ENCODE measurements around the gene PAK4. TPM values are rescaled to one million over a fixed set of nuclear protein-coding genes. Genes with fewer than 3 reads are reported as not detected.

The PAK4 gene
- total and polyA plus RNA-seq, 2 of the 13 experiments (the other 11 are each of a cell fraction or from before 2014, with no cell fraction given), result 9.5 to 17.8 TPM

DNA sequence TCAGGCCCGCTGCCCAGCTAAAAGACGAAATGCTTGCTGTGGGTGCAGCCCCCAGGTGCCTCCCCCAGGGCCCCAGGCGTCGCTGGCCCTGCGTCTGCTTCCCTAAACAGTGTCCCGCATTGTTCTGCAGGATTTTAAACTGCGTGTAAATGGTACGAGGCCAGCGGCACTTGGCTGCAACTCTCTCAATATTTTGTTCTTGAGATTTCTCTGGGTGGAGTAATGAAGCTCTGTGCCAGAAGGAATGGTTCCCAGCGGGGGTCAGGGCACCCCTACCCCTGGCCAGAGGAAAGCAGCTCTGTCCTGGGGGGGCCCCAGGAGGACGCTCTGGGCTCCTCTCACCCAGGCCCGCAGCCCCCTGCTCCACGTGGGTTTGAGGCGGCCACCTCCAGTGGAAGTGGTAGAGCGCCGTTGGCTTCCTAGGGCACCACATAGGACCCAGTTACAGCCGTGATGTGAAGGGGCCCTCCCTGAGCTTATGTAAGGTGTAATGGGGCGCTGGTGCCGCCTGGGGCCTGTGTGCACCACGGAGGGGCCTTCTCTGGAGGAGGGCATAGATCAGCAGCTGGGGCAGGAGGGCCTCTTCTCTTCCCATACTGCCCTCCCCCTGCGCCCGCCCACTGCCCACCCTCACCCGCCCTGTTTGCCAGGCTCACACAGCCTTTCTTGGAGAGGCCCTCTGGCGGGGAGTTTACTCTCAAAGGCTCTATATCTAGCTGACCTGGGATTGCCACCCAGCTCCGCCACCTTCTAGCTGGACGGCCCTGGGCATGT is 19.8 kb downstream of the PAK4 start (continued):
- no peak for TF ChIP-seq SIX4 (CRISPR knock-in tag; IDR thresholded peaks at IDR 0.05)
- peak; percentile 79 for TF ChIP-seq TEF (CRISPR knock-in tag; IDR thresholded peaks at IDR 0.05)
- no peak for TF ChIP-seq ZNF562 (CRISPR knock-in tag; IDR thresholded peaks at IDR 0.05; ENCODE audit: borderline replicate concordance)
- TF ChIP-seq, protein P1, sequence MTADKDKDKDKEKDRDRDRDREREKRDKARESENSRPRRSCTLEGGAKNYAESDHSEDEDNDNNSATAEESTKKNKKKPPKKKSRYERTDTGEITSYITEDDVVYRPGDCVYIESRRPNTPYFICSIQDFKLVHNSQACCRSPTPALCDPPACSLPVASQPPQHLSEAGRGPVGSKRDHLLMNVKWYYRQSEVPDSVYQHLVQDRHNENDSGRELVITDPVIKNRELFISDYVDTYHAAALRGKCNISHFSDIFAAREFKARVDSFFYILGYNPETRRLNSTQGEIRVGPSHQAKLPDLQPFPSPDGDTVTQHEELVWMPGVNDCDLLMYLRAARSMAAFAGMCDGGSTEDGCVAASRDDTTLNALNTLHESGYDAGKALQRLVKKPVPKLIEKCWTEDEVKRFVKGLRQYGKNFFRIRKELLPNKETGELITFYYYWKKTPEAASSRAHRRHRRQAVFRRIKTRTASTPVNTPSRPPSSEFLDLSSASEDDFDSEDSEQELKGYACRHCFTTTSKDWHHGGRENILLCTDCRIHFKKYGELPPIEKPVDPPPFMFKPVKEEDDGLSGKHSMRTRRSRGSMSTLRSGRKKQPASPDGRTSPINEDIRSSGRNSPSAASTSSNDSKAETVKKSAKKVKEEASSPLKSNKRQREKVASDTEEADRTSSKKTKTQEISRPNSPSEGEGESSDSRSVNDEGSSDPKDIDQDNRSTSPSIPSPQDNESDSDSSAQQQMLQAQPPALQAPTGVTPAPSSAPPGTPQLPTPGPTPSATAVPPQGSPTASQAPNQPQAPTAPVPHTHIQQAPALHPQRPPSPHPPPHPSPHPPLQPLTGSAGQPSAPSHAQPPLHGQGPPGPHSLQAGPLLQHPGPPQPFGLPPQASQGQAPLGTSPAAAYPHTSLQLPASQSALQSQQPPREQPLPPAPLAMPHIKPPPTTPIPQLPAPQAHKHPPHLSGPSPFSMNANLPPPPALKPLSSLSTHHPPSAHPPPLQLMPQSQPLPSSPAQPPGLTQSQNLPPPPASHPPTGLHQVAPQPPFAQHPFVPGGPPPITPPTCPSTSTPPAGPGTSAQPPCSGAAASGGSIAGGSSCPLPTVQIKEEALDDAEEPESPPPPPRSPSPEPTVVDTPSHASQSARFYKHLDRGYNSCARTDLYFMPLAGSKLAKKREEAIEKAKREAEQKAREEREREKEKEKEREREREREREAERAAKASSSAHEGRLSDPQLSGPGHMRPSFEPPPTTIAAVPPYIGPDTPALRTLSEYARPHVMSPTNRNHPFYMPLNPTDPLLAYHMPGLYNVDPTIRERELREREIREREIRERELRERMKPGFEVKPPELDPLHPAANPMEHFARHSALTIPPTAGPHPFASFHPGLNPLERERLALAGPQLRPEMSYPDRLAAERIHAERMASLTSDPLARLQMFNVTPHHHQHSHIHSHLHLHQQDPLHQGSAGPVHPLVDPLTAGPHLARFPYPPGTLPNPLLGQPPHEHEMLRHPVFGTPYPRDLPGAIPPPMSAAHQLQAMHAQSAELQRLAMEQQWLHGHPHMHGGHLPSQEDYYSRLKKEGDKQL (CRISPR knock-in tag; IDR thresholded peaks at IDR 0.05; ENCODE audit: low read depth), result no peak
- TF ChIP-seq, protein P2, sequence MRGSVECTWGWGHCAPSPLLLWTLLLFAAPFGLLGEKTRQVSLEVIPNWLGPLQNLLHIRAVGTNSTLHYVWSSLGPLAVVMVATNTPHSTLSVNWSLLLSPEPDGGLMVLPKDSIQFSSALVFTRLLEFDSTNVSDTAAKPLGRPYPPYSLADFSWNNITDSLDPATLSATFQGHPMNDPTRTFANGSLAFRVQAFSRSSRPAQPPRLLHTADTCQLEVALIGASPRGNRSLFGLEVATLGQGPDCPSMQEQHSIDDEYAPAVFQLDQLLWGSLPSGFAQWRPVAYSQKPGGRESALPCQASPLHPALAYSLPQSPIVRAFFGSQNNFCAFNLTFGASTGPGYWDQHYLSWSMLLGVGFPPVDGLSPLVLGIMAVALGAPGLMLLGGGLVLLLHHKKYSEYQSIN (CRISPR knock-in tag; IDR thresholded peaks at IDR 0.05; ENCODE audit: borderline replicate concordance), result no peak
- no peak for TF ChIP-seq ZNF276 (CRISPR knock-in tag; IDR thresholded peaks at IDR 0.05; ENCODE audit: low read depth)
- TF ChIP-seq GABPB1 (CRISPR knock-in tag; IDR thresholded peaks at IDR 0.05), result peak; percentile 73
- no peak for TF ChIP-seq PAWR (CRISPR knock-in tag; IDR thresholded peaks at IDR 0.05; ENCODE audit: borderline replicate concordance)
- TF ChIP-seq RAD51 (IDR thresholded peaks at IDR 0.05; ENCODE audit: borderline replicate concordance), result no peak
- TF ChIP-seq NFKB2 (CRISPR knock-in tag; IDR thresholded peaks at IDR 0.05; ENCODE audit: borderline replicate concordance), result no peak
- TF ChIP-seq ZBTB26 (CRISPR knock-in tag; IDR thresholded peaks at IDR 0.05; ENCODE audit: borderline replicate concordance), result no peak
- TF ChIP-seq ZNF282 (IDR thresholded peaks at IDR 0.05; ENCODE audit: partially characterized antibody), result no peak
- no peak for TF ChIP-seq ZNF770 (CRISPR knock-in tag; IDR thresholded peaks at IDR 0.05)
- no peak for TF ChIP-seq JUND (CRISPR knock-in tag; IDR thresholded peaks at IDR 0.05)
- TF ChIP-seq AHR (CRISPR knock-in tag; IDR thresholded peaks at IDR 0.05), result no peak
- no peak for TF ChIP-seq SP1 (IDR thresholded peaks at IDR 0.05)
- TF ChIP-seq SP1 (CRISPR knock-in tag; IDR thresholded peaks at IDR 0.05), result peak; percentile 47; the same call in 1 of the 2 replicates

Data from HepG2 (cell line).